TTC549 (cell line): ENCODE results near the gene ARHGAP28.

Experiments
- FAIRE-seq: peaks from 2 replicates; lab custom pipeline; 2012; peaks lifted over from hg19 to GRCh38; lab: Jason Lieb, UNC

The ARHGAP28 gene

GRCh38 chr18:6874315-6874714, 144.8 kb downstream of the ARHGAP28 start:
- FAIRE-seq, result no peak

GRCh38 chr18:6875749-6876148, 146.2 kb downstream of the ARHGAP28 start:
- FAIRE-seq, result no peak

- no peak for FAIRE-seq
Observed at GRCh38 chr18:6876641-6877041, 147.1 kb downstream of the ARHGAP28 start.

- FAIRE-seq, result no peak
Observed at GRCh38 chr18:6877288-6877687, 147.8 kb downstream of the ARHGAP28 start.

- no peak for FAIRE-seq
Observed at GRCh38 chr18:6878556-6879297, 149.2 kb downstream of the ARHGAP28 start.

- FAIRE-seq, result no peak
Observed at GRCh38 chr18:6879508-6880195, 150.1 kb downstream of the ARHGAP28 start.

GRCh38 chr18:6881034-6881820, 151.7 kb downstream of the ARHGAP28 start:
- no peak for FAIRE-seq

GRCh38 chr18:6882401-6882800, 152.9 kb downstream of the ARHGAP28 start:
- no peak for FAIRE-seq

- FAIRE-seq, result no peak
Observed at GRCh38 chr18:6885006-6885481, 155.5 kb downstream of the ARHGAP28 start.

- FAIRE-seq, result peak; percentile 91
Observed at GRCh38 chr18:6885992-6886796, 156.7 kb downstream of the ARHGAP28 start.

- no peak for FAIRE-seq
Observed at GRCh38 chr18:6886797-6887330, 157.3 kb downstream of the ARHGAP28 start.

GRCh38 chr18:6891788-6892187, 162.3 kb downstream of the ARHGAP28 start:
- no peak for FAIRE-seq

- FAIRE-seq, result no peak
Observed at GRCh38 chr18:6901286-6901926, 171.9 kb downstream of the ARHGAP28 start.

- FAIRE-seq, result no peak
Observed at GRCh38 chr18:6917072-6917471, 187.6 kb downstream of the ARHGAP28 start.

- FAIRE-seq, result peak; percentile 83
Observed at GRCh38 chr18:6920099-6920955, 190.8 kb downstream of the ARHGAP28 start.

GRCh38 chr18:6921571-6921970, 192.1 kb downstream of the ARHGAP28 start:
- no peak for FAIRE-seq

GRCh38 chr18:6923220-6923619, 193.7 kb downstream of the ARHGAP28 start:
- FAIRE-seq, result no peak

- no peak for FAIRE-seq
Observed at GRCh38 chr18:6927153-6927552, 197.6 kb downstream of the ARHGAP28 start.

- no peak for FAIRE-seq
Observed at GRCh38 chr18:6928359-6928758, 198.8 kb downstream of the ARHGAP28 start.
